ENCODE measurements around the gene KIAA1549.

The KIAA1549 gene

GRCh38 chr7:138898255-138898654, 82.9 kb downstream of the KIAA1549 start:
- TF ChIP-seq, protein P1, sequence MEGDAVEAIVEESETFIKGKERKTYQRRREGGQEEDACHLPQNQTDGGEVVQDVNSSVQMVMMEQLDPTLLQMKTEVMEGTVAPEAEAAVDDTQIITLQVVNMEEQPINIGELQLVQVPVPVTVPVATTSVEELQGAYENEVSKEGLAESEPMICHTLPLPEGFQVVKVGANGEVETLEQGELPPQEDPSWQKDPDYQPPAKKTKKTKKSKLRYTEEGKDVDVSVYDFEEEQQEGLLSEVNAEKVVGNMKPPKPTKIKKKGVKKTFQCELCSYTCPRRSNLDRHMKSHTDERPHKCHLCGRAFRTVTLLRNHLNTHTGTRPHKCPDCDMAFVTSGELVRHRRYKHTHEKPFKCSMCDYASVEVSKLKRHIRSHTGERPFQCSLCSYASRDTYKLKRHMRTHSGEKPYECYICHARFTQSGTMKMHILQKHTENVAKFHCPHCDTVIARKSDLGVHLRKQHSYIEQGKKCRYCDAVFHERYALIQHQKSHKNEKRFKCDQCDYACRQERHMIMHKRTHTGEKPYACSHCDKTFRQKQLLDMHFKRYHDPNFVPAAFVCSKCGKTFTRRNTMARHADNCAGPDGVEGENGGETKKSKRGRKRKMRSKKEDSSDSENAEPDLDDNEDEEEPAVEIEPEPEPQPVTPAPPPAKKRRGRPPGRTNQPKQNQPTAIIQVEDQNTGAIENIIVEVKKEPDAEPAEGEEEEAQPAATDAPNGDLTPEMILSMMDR (IDR thresholded peaks at IDR 0.05): no peak

GRCh38 chr7:138895679-138896078, 85.5 kb downstream of the KIAA1549 start:
- TF ChIP-seq, protein P1 (IDR thresholded peaks at IDR 0.05): no peak

GRCh38 chr7:138893258-138893657, 87.9 kb downstream of the KIAA1549 start:
- TF ChIP-seq, protein P1 (IDR thresholded peaks at IDR 0.05): no peak

DNA sequence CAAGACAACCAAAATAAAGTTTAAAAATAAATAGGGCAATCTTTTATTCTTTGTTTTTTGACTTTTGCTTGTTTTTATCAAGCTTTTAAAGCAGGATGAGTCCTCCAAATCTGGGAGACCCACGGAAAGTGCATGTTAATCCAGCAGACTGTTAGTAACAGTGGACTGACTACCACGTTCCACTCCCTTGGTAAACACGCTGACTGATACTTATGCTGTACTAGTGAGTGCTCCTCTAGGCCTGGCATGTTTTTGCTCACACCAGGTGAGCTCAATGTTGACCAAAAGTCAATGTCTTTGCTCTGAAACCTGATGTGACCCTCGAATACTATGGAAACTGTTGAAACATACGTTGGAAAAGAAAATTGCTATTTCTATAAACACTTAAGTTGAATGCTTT, 88.4 kb downstream of the KIAA1549 start:
- TF ChIP-seq, protein P1 (IDR thresholded peaks at IDR 0.05): no peak

- TF ChIP-seq, protein P1 (IDR thresholded peaks at IDR 0.05): no peak
Measured at GRCh38 chr7:138892006-138892630, 89.1 kb downstream of the KIAA1549 start.

GRCh38 chr7:138891446-138891810, 89.8 kb downstream of the KIAA1549 start:
- TF ChIP-seq, protein P1 (IDR thresholded peaks at IDR 0.05): no peak

DNA sequence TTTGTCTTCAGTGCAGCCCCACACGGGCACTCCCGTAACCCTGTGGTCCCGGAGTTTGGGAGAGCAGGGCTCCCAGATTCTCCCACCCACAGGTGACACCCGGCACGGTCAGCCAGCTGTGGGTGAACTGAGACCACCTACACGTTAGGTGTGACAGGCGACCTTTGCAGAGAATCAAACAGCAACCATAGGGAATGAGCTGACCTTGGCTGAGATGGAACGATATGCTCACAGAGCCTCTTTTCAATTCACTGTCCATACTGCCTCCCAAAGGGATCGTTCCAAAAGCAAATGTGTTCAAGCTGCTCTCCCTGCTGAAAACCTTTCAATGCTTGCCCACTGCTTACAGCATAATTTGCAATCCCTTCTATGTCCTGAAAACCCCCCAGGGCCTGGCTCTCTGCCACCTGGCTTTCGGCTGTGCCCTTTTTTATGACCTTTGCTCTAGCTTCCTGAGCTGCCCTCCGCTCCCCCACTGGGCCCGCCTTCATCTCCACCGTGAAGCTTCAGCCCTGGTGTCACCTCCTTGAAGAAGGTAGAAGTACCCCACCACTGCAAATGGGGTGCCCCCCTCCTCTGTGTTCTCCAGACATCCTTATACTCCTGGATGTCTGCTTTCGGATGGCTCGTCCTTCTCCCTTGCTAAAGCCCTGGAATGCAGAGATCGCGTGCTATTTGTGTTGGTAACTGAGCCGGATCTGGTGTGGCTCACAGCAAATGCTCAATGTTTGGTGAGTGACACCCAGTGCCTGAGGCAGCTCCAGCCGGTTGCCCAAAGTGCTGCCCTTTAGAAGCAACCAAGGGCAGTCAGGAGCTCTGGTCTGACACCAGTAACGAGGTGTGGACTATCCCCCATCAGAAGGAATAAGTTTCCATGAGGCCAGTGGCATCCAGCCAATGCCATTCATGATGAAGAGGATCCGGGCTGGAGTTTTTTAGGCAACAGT, 90.4 kb downstream of the KIAA1549 start:
- TF ChIP-seq, protein P1 (IDR thresholded peaks at IDR 0.05): no peak
